DND-41 (cell line): ENCODE measurements around the gene EDIL3.

Experiments used
- ATAC-seq: fragments of 200-7000 bp; cut with Tn5 transposase; 3 replicates; pipeline ENCODE4 v1.9.1; 2021; ENCODE audit warnings: low read depth; ENCODE audit not compliant: insufficient read depth
- DNase-seq: peaks from one replicate; pipeline ENCODE4 v3.0.0-alpha.2; 2020
- H2AFZ ChIP-seq: 2 replicates; pipeline ENCODE4 v1.6.0; 2012; ENCODE audit warnings: low read depth, low read length
- H3K27ac ChIP-seq: 2 replicates; pipeline ENCODE4 v1.5.1; 2012; ENCODE audit warnings: low read length, inconsistent platforms
- H3K27me3 ChIP-seq: fragments of 200-600 bp; sonication (generic); 2 replicates; pipeline ENCODE4 v1.6.0; 2012; ENCODE audit warnings: low read length, mild to moderate bottlenecking, inconsistent platforms; ENCODE audit not compliant: insufficient read depth, poor library complexity
- H3K36me3 ChIP-seq: 2 replicates; pipeline ENCODE4 v1.5.1; 2012; ENCODE audit warnings: low read length, inconsistent platforms; ENCODE audit not compliant: insufficient read depth
- H3K4me1 ChIP-seq: 2 replicates; pipeline ENCODE4 v1.5.1; 2012; ENCODE audit warnings: mild to moderate bottlenecking, low read length; ENCODE audit not compliant: insufficient read depth
- H3K4me2 ChIP-seq: 2 replicates; pipeline ENCODE4 v1.6.0; 2012; ENCODE audit warnings: mild to moderate bottlenecking, moderate library complexity, low read length, inconsistent platforms; ENCODE audit not compliant: insufficient read depth
- H3K4me3 ChIP-seq, 2 experiments: fragments of 200-600 bp in 1 of 2; shearing (Covaris generic) in 1 of 2; 2 replicates each; pipeline ENCODE4 v1.5.1; 2012 to 2016; ENCODE audit warnings: inconsistent platforms in 2 of 2, low read length in 2 of 2, mild to moderate bottlenecking in 2 of 2, low read depth in 1 of 2, moderate library complexity in 1 of 2
- H3K79me2 ChIP-seq: 2 replicates; pipeline ENCODE4 v1.6.0; 2012; ENCODE audit warnings: low read length, inconsistent platforms; ENCODE audit not compliant: insufficient read depth
- H3K9ac ChIP-seq: 2 replicates; pipeline ENCODE4 v1.6.0; 2012; ENCODE audit warnings: low read depth, mild to moderate bottlenecking, inconsistent platforms, low read length, moderate library complexity
- H3K9me3 ChIP-seq: 2 replicates; pipeline ENCODE4 v1.5.1; 2012; ENCODE audit warnings: low read length, moderate library complexity, mild to moderate bottlenecking, inconsistent platforms; ENCODE audit not compliant: insufficient read depth, severe bottlenecking
- H4K20me1 ChIP-seq: 2 replicates; pipeline ENCODE4 v1.6.0; 2012; ENCODE audit warnings: low read length; ENCODE audit not compliant: insufficient read depth
- CTCF ChIP-seq: IDR thresholded peaks from 2 replicates; pipeline ENCODE4 v1.5.1; 2012; ENCODE audit warnings: borderline replicate concordance, low read length, moderate library complexity, mild to moderate bottlenecking; ENCODE audit not compliant: poor library complexity, severe bottlenecking; ENCODE audit errors: extremely low read depth
- EZH2 ChIP-seq: IDR thresholded peaks from 3 replicates; pipeline ENCODE4 v1.6.1; 2012; ENCODE audit warnings: borderline replicate concordance, low read depth, mild to moderate bottlenecking, moderate library complexity, low read length, inconsistent platforms; ENCODE audit not compliant: severe bottlenecking

The EDIL3 gene

GRCh38 chr5:84411832-84412605 lies 27.3 kb upstream of the EDIL3 start:
- Histone ChIP-seq H3K9me3 (no peaks in the 10 kb centered on the region), H3K4me1 (no peaks in the 10 kb centered on the region), H3K4me2 (no peak overlapping the region), H3K9ac (no peak overlapping the region), H3K4me3 (no peak overlapping the region), H3K36me3 (no peaks in the 10 kb centered on the region), H3K27me3 (no peaks in the 10 kb centered on the region), H2AFZ (no peak overlapping the region), H3K79me2 (no peaks in the 10 kb centered on the region), H3K27ac (no peak overlapping the region), H4K20me1 (no peaks in the 10 kb centered on the region)
- TF ChIP-seq EZH2: no peak
- TF ChIP-seq CTCF: no peak
- ATAC-seq (no peak), DNase-seq (no peak)

- H3K27ac ChIP-seq: no peak overlapping the region
- no peak overlapping the region for H3K4me2 ChIP-seq
- H3K9ac ChIP-seq: no peak overlapping the region
- TF ChIP-seq CTCF (no peak), EZH2 (no peak)
- H3K79me2 ChIP-seq: no peaks in the 10 kb centered on the region
- no peak overlapping the region for H2AFZ ChIP-seq
- H3K4me1 ChIP-seq: no peaks in the 10 kb centered on the region
- H4K20me1 ChIP-seq: no peaks in the 10 kb centered on the region
- no peaks in the 10 kb centered on the region for H3K36me3 ChIP-seq
- H3K27me3 ChIP-seq: no peaks in the 10 kb centered on the region
- DNase-seq: no peak
- no peak overlapping the region for H3K4me3 ChIP-seq
- no peaks in the 10 kb centered on the region for H3K9me3 ChIP-seq
- no peak for ATAC-seq
Measured at GRCh38 chr5:84406111-84406510, 21.4 kb upstream of the EDIL3 start.

GRCh38 chr5:84403773-84404172 lies 19.1 kb upstream of the EDIL3 start:
- Histone ChIP-seq H3K4me1 (no peaks in the 10 kb centered on the region), H3K4me2 (no peak overlapping the region), H2AFZ (no peak overlapping the region), H3K36me3 (no peaks in the 10 kb centered on the region), H3K9ac (no peak overlapping the region), H3K27me3 (no peaks in the 10 kb centered on the region), H3K27ac (no peak overlapping the region), H3K79me2 (no peaks in the 10 kb centered on the region), H3K4me3 (no peak overlapping the region), H4K20me1 (no peaks in the 10 kb centered on the region), H3K9me3 (no peaks in the 10 kb centered on the region)
- no peak for DNase-seq
- TF ChIP-seq EZH2 (no peak), CTCF (no peak)
- ATAC-seq: no peak

- H2AFZ ChIP-seq: no peak overlapping the region
- no peak overlapping the region for H3K4me2 ChIP-seq
- H3K36me3 ChIP-seq: no peaks in the 10 kb centered on the region
- no peak overlapping the region for H3K9ac ChIP-seq
- no peaks in the 10 kb centered on the region for H3K4me1 ChIP-seq
- ATAC-seq (no peak), DNase-seq (no peak)
- H4K20me1 ChIP-seq: no peaks in the 10 kb centered on the region
- H3K79me2 ChIP-seq: no peaks in the 10 kb centered on the region
- no peaks in the 10 kb centered on the region for H3K27me3 ChIP-seq
- no peak for TF ChIP-seq EZH2
- TF ChIP-seq CTCF: no peak
- no peak overlapping the region for H3K4me3 ChIP-seq
- H3K9me3 ChIP-seq: no peaks in the 10 kb centered on the region
- H3K27ac ChIP-seq: no peak overlapping the region
Measured at GRCh38 chr5:84397385-84397784, 12.7 kb upstream of the EDIL3 start.
